Activated T-helper 1 cell treated with anti-CD3 and anti-CD28 coated beads, Interleukin-2, amount 50 U/mL, for 16 hours (primary cell): ENCODE data around the gene TBX15.

Source experiments
- DNase-seq, 2 donors: peaks; one replicate each; pipeline ENCODE4 v3.0.0-alpha.2; 2020; ENCODE audit warnings: low read depth in 1 of 2, low spot score in 1 of 2

Gene TBX15

GRCh38 chr1:118899340-118899739 lies 88.8 kb downstream of the TBX15 start:
- no peak for DNase-seq

- no peak for DNase-seq
Measured at GRCh38 chr1:118898712-118899111, 89.4 kb downstream of the TBX15 start.

- no peak for DNase-seq
Measured at GRCh38 chr1:118896416-118896815, 91.7 kb downstream of the TBX15 start.

DNA sequence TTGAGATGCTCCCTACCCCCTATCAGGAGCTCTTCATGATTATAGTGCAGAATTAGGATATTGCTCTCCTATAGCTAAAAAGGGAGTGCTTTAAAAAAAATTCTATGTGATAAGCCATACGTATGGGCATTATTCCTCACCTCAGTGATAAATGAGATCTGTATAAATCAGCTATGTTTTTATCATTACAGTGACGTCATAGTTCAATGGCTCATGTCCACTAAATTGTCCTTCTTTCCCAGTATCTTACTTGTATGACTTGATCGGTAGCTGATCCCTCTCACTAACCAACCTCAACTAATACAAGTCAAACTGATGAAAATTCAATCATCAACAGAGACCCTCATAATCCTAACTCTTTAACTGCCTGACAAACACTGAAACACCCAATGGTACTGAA lies 93.3 kb downstream of the TBX15 start:
- DNase-seq: no peak

- DNase-seq: no peak
Measured at GRCh38 chr1:118890851-118891384, 97.2 kb downstream of the TBX15 start.

- DNase-seq: no peak
Measured at GRCh38 chr1:118884946-118885345, 103.2 kb downstream of the TBX15 start.

- DNase-seq: no peak
Measured at GRCh38 chr1:118881751-118882150, 106.4 kb downstream of the TBX15 start.

DNA sequence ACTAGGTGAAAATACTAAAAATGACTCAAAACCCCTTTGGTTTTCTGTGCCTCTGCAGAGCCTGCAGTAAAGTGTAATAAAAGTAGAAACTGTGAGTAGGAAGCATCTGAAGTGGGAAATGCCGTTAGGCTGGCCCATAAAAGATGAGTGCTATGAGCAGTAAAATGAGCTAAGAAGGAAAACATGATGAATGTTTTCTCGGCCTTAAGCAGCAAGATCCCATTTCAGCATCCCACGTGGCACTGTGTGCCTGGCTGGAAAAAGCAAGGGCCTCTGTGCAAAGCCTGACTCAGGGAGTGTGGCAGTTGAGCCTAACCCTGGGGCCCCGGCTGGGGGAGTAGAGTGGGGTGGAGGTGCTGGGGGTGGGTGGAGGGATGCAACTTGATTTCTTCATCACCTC lies 109.5 kb downstream of the TBX15 start:
- DNase-seq: no peak

- no peak for DNase-seq
Measured at GRCh38 chr1:118877668-118878396, 110.3 kb downstream of the TBX15 start.

DNA sequence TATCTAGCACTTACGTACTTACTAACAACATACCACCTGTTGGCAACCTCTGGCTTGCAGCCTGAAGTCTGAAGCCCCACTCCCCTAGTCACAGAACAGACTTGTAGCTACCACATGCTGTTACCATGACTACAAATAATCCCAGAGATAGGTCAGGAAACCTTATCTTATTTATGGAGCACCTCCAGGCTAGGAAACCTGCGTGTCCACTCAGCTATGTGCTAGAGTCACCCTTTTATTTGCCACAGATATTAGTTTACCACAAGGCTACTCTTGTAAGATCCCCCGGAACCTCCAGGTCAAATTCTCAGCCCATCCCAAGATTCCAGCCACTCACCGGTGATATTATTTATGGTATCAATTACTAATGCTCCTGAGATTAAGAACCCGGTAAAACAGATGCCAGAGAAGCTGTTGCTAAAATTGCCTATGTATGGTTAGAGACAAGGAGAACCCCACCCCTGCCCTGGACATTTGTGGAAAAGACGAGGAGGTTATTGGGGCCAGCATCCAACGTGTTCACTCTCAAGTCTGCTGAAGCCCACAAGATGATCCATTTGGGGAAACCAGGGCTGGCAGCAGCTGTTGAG lies 116.5 kb downstream of the TBX15 start:
- no peak for DNase-seq

DNA sequence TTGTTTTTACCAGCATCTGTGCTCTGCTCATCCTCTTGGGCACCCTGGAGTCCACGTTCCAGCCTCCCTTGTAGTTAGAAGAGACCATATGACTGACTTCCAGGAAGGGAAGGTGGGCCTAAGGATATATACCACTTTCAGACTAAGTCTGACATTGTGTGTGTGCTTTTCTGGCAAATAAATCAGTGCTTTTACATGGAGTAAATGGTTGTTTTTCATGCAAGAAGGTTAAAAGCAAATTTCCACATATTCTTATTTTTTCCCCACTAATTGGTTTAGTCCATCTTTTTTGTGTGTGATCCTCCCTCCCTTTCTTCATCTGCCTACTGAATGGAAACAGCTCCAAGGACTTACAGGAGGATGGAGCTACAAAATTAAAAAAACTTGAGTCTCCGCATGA lies 119.8 kb downstream of the TBX15 start:
- DNase-seq: no peak

- no peak for DNase-seq
Measured at GRCh38 chr1:118866330-118866729, 121.8 kb downstream of the TBX15 start.

DNA sequence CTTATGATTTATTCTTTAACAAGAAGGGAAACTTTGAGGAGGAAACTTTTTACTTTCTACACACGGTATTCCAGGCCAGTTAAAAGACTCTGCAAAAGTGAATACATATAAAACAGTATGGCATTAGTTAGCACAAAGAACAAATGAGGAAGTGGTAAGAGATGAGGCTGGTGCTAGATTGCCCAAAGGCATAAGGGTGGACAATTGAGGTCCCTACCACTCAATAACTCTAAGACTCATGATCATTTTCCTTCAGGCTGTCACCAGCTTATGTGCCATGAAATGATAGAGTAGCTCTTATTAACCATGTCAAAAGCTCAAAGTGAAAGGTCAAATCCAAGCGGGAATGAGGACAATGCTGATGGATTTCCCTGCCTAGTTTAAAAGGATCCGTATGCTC lies 124.5 kb downstream of the TBX15 start:
- no peak for DNase-seq

GRCh38 chr1:118862755-118863154 lies 125.4 kb downstream of the TBX15 start:
- no peak for DNase-seq

GRCh38 chr1:118861216-118861615 lies 126.9 kb downstream of the TBX15 start:
- no peak for DNase-seq

DNA sequence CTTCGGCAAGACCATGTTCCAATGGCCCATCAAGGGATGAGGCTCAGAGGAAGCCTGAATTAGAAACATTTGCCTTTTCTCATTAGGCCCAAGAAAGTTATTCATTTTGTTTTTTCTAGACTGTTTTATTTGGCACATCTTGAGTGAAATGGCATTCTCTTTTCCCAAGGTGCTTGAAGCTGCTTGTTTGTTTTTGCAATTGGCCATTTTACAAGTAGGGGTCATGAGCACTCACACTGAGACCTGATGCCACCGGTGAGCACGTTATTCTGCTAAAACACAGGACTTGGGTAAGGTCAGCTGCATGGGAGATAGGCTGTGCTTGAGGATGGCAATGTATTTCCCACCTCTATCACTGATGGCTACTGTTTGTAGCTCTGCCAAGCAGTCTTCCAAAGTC lies 128.1 kb downstream of the TBX15 start:
- DNase-seq: no peak

- no peak for DNase-seq
Measured at GRCh38 chr1:118846443-118846842, 141.7 kb downstream of the TBX15 start.

DNA sequence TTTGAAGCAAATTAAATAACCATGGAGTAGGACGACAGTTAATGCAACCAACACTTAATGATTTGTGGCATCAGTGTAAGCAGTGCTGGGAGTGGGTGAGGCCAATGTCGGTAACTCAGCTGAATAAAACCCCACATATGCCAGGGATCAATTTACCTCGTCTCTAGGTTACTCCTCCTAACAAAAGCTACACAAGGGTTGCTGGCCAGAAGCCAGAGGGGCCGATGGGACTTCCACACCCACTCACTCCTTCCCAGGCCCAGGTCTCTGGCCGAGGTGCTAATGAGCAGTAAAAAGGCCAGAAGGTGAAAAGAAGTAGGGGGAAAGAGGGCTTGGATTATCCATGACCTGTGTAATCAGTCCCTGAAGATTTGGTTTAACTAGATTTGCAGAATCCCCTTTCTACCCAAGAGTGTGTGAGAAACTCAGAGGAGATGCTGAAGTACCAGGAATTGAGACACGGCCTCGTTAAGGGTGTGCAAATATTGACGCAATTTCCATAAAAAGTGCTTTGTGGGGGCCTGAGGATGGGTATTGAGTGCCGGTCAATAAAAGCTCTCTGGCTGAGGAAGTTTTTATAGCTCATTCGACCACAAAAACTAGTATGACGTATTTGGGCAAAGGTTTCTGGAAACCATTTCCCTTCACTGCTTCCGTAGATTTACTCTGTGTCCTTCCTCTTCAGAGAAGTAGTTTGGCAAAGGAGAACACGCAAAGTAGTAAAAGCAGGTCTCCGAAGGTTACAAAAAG lies 145.5 kb downstream of the TBX15 start:
- no peak for DNase-seq

DNA sequence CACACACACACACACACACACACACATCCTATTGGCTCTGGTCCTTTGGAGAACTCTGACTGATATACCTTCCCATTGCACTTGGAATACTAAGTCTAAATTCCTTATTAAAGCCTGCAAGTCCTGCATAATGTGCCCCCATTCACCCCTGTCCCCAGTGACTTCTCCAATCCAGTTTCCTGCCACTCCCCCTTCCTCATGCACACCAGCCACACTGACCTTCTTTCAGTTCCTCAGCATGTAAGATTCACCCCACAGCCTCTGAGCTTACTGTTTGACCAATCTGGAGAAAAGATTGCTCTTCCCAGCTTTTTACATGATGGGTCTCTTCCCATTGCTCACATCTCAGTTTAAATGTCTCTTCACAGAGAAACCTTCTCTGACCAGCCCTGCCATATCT lies 146.6 kb downstream of the TBX15 start:
- no peak for DNase-seq
